NOMO-1 treated with dmso at 0.1 percent for 144 hours (cell line): ENCODE data around the gene VSTM4.

Experiments used
- DNase-seq: peaks from one replicate; lab custom pipeline; 2025; ENCODE audit not compliant: unreplicated experiment; lab: John Stamatoyannopoulos, UW

Gene VSTM4

DNA sequence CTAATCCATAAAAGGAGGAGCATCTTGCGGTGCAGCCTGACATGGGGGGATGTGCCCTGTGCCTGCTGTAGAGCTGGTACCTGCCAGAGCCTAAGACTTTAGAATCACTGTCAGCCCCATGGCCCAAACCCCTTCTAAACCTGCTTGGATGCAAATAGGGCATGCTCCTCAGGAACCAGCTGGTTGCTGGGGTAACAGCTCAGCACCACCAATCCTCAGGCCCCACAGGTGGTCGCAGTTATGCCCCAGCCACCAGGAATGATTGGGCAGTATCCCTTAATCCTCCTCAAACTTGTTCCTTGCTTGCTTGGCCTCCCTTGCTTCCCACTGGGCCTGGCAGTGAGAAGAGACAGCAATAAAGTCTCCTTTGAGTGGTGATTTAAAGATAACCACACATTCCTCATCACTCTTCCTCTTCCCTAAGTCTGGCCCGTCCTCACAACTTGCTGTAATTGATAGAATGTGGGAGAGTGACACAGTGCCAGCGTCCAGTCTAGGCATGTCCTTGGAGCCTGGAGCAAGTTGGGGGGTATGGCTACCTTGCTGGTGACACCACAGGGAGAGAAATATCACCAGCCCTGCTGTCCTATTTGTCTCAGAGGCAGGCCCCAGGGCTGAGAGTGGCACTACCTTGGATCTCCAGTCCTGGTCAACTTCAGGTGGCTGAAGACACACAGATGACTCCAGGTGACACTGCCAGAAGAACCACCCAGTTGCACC is 43.0 kb downstream of the VSTM4 start:
- no peak for DNase-seq

DNA sequence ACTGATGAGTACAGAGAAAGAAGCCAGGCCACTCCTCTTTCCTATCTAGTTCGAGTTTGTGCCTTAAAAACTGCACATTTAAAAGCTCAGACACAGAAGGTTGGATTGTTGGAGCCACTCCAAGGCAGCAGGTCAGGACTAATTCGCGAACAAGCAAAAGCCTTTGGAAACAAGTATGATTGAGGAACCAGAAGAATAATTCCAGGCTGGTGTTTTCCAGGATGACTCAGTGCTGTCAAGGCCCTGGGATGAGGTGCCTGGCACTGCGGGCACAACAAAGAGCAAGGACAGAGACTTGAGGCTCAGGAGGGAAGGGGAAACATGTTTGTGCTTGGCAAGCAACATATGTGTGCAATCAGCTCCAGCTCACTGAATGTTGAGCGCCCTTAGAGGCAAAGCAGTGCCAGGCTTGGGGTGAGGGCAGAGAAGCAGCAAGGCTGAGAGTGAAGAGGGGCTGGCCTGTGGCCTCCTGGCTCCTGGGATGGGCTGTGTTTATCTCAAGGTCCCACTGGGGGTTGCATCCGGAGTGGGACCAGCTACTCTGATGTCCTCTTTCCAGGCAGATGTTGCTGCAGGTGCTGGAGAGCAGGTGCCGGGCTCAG is 44.1 kb downstream of the VSTM4 start:
- no peak for DNase-seq

DNA sequence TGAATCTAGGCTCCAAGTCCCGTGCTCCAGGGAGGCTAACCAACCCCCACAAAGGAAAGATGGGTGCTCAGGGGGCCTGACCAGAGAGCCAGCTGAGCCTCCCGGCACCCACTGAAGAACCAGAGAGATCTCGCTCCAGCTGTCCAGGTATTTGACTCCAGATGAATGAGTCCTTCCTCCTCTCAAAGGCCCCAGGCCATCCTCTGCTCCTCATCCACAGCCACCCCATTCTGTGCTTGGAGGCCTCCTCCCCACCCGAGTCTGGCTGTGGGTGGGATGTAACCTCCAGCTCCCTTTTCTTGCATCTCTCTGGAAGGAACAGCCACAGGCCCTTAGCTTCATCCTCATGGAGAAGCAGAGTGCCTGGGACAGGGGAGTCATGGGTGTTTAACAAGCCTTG is 44.6 kb downstream of the VSTM4 start:
- no peak for DNase-seq

DNA sequence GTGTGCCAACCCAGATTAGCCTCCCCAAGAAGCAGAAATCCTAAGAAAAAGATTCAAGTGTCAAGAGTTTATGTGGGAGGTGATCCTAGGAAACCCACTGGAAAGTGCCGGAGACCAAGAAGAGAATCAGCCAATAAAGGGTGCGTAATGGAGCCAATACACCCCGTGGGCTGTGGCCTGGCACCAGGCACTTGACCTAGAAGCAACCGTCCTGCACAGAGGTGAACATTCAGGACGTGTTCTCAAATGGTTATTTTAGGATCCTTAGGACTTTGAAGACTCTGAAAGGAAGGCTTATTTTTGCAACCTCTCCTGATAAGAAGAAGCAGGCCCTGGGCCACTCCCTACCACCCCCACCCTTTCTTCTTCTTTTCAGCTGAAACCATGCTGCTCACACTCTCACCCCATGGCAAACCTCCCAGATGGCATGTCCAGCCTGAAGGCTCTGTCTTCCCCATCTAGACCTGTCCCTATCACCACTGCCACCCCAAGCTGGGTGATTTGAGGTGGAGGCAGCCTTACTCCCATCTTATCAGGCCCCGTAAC is 46.6 kb downstream of the VSTM4 start:
- DNase-seq: no peak

DNA sequence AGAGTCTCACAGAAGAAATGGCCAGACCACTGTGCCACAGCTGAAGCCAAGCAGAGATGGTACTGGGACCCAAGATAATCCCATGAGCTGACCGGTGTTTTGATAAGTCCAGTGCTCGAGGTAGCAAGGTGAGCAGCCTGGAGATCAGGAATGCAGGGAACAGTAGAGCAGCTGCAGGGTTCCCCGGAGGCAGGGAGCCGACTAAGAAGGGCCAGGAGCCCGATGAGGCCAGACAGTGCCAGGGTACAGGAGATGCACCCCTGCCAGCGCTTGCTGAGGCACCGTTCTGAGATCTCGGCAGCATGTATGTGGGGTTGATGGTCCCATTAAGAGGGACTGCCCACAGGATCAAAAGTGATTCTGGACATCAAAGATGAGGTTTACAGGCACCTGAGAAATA is 47.1 kb downstream of the VSTM4 start:
- no peak for DNase-seq

DNA sequence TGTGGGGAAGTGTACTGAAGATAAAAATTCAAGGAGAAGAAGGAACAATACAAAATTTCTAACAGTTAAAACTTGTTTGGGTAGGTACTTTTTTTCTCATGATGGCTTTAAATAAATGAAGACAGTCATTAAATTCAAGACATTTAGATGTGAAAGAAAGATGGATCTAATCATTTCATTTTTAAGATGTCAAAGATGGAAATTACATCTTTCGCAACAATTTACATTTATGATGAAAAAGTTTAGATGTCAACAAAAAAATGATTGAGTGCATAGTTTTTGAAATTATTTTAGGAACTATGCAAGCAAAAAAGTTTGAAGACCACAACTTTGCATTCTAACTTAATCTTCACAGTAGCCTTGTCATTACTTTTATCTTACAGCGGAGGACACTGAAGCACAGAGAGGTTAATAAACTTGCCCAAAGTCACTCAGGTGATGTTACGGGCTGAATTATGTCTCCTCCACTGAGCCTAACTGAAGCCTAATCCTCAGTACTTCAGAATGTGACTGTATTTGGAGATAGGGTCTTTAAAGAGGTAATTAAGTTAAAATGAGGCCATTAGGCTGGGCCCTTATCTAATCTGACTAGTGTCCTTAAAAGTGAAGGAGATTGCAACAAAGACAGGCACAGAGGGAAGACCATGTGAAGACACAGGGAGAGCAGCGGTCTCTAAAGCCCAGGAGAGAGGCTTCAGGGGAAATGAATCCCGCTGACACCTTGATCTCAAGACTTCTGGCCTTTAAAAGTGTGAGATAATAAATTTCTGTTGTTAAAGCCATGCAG is 48.2 kb downstream of the VSTM4 start:
- no peak for DNase-seq

DNA sequence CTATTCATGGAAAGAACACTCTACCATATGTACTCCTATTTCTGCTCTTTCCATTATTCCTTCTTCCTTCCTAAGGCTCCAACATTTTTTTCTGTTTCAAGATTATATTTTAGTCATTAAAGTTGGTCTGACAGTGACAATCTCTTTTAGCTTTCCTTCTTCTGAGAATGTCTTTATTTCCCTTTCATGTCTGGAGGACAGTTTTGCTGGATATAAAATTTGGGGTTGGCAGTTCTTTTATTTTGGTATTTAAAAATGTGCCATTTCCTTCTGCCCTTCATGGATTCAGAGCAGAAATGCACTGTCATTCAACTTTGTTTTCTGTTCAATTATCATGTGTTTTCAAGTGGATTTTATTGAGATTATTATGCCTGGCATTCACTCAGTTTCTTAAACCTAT is 53.1 kb downstream of the VSTM4 start:
- DNase-seq: no peak

DNA sequence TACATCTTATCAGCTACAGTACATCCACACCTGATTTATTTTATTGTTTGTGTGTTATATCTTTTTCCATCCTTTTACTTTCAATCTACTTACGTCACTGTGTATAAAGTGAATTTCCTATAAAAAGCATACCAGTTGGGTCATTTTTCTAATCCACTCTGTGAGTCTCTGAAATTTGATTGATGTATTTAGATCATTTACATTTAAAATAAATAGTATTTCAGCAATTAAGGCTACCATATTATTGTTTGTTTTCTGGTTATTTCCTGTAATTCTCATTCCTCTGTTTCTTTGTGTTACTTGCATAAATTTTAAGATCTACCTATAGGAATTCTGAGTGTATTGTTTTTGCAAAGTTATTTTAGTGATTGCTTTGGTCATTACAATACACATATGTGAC is 53.7 kb downstream of the VSTM4 start:
- no peak for DNase-seq

DNA sequence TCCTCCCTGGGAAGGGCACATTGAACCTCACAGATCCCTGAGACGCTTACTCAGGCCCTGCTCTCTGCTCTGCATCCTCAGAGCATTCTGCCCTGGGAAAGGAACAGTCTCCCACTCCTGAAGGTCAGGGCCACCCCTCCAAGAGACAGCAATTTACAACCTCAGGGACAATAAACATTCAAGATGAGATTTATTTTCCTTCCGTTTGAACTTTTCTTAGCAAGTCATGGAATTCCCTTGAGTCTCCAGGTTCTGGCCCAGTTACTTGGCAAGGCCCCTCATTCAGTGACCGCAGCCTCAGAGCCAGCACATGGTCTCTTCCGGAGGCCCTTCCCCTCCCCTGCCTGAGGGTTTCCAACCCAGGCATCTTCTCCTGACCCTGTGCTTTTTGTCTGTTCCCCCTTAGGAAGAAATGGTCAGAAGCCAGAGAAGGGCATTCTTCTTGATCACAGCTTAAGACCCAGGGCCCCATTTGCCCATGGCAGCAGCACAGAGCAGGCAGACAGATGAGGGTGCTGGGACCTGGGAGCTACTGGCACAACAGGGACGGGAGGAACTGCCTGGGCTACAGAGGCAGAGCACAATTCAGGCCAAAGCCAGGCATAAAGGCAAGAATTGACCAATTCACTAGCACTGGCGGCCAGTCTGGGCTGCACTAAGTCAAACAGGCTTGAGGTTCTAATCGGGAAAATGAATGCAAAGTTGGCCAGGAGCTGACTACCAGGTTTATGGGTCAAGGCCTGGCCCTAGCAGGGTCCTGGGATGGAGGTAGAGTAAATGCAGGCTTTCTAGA is 56.7 kb downstream of the VSTM4 start:
- no peak for DNase-seq

DNA sequence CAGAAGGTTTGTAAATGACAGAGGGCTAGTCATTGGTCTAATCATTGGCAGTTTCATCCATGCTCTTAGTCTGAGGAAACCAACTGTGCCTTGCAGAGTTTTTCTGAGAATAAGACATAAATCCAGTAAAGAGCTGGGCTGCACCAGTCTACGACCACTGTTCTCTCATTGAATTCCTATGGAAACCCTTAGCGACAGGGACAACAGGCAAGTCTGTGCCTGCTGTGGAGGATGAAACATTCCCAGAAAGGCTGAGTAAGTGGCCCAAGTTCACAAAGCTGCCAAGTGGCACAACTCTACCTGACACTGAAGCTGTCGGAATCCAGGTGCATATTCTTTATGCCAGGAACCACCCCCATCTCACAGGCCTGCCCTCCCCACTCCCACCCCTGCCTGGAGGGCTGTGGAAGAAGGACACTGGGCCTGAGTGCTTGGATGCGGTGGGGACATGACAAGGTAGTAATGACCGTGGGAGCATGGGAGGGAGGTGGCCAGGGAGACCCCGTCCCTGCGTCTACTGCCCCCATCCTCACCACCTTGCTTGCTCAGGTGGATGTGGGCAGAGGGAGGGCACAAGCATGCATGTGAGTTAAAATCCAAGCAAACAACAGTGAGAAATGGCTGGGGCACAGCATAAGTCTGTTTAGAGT is 58.0 kb downstream of the VSTM4 start:
- DNase-seq: no peak

DNA sequence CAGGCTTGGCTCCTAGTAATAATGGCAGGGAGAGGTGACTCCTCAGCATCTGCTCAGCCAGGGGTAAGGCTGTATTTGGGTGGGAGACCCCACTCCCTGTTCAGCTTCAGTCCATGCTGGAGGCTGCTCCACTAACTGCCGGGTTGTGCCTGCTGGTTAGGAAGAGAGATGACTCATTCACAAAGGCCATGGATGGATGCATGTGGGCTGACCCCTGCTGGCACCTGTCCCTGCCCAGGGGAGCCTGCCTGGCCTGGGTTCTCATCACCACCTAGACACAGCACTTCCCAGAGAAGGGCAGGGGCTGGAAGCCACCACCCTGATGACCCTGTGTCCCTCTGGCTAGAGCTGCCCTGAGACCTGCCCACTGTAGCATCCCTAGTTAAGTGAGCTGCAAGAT is 59.0 kb downstream of the VSTM4 start:
- no peak for DNase-seq

DNA sequence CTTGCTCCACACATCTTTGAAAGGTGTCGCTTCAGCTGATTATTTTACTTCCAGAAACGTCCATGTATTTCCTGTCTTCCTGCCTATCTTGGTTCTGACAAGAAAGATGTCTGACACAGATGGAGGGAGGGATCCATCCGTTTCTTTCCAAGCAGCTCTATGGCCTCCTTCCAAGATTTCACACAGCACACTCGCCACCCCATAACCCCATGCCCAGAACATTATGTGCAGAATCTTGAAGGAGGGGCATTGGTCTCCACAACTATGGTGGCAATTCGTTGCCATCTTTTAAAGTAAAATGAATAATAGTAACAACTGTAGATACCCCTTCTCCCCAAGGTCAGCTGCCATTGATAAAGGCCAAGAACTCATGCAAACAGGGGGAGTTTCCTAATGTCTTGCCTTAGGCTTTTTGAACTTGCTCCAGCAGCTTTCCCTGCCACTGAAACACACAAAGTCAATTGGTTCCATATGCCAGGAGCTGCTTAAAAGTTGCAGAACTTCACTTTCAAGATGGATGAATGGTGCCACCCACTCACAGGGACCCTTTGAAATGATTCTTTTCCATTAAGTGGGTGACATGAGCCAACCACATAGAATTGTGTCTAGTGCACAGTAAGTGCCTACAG is 60.0 kb downstream of the VSTM4 start:
- no peak for DNase-seq

DNA sequence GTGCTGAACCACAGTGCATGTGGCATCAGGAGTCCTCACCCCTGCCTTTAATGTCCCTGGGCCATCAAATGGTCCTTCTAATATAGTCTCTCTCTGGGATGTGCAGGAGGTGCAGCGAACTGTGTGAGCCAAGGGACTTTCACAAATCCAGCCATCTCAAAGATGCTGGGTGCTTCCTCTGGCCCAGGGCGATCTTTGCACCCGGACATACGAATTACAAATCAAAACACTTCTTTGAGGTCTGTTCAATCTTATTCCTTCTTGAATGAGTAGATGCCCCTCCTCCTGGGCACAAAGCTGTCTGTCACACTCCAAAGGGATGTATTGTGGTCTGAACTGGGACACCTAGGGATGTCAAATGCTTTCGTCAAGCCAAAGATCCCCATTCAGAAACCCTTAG is 60.6 kb downstream of the VSTM4 start:
- DNase-seq: no peak

DNA sequence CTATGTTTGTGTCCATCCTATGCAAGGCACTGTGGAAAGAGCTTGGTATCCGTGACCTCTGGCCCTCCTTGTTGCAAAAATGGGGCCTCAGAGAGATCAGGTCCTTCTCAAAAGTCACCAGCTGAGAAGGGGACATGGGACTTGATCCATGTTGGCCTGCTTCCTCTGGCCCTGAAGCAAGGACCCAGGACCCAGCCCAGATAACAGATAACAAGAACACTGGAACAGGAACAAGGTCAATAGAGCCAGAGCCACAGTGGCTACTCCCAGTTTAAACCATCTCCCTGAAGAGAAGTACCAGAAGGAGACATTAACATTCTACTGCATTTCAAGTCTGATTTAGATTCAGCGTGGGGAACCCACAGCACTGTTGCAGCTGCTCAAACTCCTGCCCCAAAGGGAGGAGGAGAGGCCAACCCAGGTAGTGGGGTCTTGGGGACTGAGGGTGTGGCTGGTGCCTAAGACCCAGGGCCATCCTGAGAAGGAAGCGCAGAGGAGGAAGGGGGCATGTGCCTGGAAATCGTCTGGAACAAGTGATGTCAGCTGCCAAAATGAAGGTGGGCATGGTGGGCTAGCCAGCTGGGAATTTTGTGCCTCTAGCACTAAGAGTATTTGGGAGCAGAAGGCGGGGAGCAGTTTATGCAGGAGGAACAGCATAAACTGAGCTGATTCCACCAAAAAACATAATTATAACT is 61.2 kb downstream of the VSTM4 start:
- no peak for DNase-seq

DNA sequence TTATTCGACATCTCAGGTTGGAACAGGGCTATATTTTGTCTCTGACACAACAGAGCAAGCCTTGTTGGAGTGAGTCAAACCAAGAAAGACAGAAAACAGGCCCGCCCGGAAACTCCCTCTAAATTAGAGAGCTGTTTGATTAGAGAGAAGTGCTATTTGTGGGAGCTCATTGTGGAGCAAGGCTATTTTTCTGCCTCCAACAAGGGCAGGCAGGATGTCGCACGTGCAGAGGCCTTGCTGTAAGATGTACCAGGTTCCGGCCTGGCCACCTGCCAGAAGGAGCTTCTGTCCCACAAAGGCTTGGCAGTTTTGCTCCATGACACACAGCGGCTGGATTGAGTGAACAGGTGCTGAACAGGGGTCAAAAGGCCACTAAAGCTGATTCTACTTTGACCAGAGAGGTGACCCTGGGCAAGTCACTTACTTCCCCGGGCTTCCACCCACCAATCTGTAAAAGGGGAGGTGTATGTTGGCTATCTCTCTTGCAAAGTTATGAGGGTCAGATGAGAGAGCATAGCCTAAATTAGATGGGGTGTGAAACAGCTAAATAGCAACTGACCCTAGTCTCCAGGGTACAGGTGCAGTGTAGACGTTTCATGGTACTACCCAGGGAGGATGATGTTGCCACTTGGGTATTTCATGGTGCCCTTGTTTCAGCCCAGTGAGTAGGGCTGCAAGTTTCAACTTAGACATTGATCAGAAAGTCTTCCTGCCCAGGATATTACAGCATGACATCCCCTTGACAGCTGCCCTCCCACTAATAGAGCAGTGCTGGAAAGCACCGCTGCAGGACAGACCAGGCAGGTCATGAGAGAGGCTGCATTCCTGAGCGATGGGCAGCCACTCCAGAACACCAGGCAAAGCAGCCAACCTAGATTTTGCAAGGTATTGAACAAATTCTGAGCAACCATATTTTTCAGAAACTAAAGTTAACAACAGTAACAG is 62.0 kb downstream of the VSTM4 start:
- DNase-seq: no peak

DNA sequence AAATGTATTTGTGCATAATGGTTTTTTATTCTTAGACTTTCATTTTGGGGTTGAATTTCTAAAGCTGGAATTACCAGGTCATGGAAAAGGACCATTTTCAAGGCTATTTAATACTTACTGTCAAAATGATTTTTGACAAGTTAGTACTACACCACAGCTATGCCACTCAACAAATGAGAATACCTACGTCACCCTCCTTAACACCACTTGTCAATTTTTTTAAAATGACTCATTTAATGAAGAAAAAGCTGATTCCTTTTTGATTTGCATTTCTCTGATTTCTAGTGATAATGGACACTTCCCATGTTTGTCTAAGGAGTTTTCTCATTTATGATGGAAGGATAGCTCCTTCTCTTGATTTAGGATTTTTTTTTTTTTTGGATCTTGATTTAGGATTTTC is 63.3 kb downstream of the VSTM4 start:
- DNase-seq: no peak

DNA sequence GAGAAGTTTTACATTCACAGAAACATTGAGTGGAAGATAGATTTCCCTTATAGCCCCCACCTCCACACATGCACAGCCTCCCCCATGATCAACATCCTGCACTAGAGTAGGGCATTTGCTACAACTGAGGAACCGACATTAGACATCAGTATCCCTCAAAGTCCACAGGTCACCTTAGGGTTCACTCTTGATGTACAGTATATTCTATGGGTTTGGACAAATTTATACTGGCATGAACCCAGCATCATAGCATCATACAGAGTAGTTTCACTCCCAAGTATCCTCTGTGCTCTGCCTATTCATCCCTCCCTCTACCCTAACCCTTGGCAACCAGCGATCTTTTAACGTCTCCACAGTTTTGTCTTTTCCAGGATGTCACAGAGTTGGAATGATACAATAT is 64.4 kb downstream of the VSTM4 start:
- DNase-seq: no peak

DNA sequence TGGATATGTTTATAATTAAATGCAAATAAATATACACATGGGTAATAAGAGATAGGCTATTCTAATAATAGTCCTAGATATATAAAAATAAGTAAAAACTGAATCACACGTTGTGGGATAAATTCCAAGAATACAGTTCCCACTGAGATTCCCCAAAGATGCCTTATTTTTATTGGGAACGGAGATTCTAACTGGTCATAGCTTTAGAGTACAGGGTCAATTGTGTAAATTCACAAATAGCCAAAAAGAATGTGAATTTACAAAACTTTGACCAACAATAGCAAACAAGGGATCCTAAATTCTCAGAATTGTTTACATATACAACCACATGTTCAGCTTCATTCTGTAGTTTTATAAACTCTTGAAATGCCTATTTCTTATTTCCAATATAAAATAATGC is 65.0 kb downstream of the VSTM4 start:
- DNase-seq: no peak

DNA sequence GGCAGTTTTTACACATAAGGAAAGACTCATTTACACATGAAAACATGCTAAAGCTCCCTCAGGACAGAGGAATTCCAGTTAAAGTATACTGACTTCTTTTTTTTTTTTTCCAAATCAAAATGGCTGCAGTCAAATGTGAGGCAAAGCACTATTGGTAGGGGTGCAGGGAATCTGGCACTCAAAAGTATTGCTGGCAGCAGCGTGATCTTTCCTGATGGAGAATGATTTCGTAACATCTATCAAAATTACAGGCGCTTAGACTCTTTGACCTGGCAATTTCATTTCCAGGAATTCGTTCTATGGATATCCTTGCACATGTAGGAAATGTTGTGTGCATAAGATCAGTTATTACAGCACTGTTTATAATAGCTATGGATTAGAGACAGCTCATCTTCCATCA is 65.7 kb downstream of the VSTM4 start:
- DNase-seq: no peak
